LoVo (cell line): ENCODE results near the gene SCNN1B.

Experiments
- DNase-seq: peaks from one replicate; pipeline ENCODE4 v3.0.0-alpha.2; 2016; ENCODE audit warnings: low spot score

SCNN1B gene

GRCh38 chr16:23407436-23408127 is 105.5 kb downstream of the SCNN1B start:
- DNase-seq = no peak

GRCh38 chr16:23408242-23408822 is 106.2 kb downstream of the SCNN1B start:
- no peak for DNase-seq

GRCh38 chr16:23408823-23409298 is 106.8 kb downstream of the SCNN1B start:
- DNase-seq = no peak

GRCh38 chr16:23409522-23409921 is 107.4 kb downstream of the SCNN1B start:
- no peak for DNase-seq

GRCh38 chr16:23410176-23410575 is 108.1 kb downstream of the SCNN1B start:
- DNase-seq = no peak

- DNase-seq = no peak
Measured at GRCh38 chr16:23414731-23415130, 112.6 kb downstream of the SCNN1B start.

GRCh38 chr16:23416816-23417215 is 114.7 kb downstream of the SCNN1B start:
- DNase-seq = no peak

- no peak for DNase-seq
Measured at GRCh38 chr16:23420011-23420410, 117.9 kb downstream of the SCNN1B start.

- DNase-seq = peak; percentile 91
Measured at GRCh38 chr16:23423496-23424049, 121.5 kb downstream of the SCNN1B start.

GRCh38 chr16:23424292-23424958 is 122.3 kb downstream of the SCNN1B start:
- DNase-seq = peak; percentile 42

GRCh38 chr16:23428351-23428750 is 126.2 kb downstream of the SCNN1B start:
- DNase-seq = no peak
